ENCODE results near the gene ADRM1.

DNA sequence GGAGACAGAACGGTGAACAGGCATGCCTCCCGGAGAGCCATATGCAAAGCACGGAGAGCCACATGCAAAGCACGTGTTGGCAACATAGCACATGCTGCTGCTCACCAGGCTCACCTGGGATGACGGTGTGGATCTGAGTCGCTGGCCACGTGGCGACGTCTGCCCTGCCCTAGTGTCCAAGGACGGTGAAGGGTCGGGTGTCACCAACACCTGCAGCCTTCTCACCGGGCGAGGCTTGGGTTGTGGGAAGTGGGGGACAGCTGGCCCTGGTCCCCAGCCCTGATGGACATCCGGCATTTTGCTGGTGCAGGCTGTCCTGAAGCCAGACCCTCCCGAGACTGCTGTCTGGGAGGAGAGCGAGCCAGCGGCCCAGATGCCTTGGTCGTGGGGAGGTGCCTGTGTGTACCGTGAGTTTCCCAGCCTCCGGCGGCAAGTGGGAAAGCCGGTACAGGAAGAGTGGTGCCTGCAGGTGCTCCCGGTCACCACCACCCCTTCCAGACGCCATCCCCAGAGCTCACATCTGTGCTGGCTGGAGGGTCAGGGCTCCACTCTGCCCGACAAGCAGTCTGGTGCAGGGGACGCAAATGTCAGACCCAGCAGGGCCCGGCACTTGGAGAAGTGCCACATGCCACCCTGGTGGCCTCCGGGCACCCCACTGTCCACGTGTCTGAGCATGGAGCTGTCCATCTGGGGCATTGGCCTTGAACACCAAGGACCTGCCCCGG, 5.9 kb upstream of the ADRM1 start:
- TF ChIP-seq KDM1A (IDR thresholded peaks at IDR 0.05; ENCODE audit: borderline replicate concordance) (no peak), EP300 (IDR thresholded peaks at IDR 0.05; ENCODE audit: borderline replicate concordance in 1 of 2, control insufficient read depth in 1 of 2, low read depth in 2 of 2, low read length in 2 of 2) (no peak), CEBPB (IDR thresholded peaks at IDR 0.05; ENCODE audit: borderline replicate concordance in 1 of 2, low read depth in 2 of 2, low read length in 2 of 2) (no peak), BMI1 (IDR thresholded peaks at IDR 0.05; ENCODE audit: borderline replicate concordance) (no peak)
- TF ChIP-seq, protein P1, sequence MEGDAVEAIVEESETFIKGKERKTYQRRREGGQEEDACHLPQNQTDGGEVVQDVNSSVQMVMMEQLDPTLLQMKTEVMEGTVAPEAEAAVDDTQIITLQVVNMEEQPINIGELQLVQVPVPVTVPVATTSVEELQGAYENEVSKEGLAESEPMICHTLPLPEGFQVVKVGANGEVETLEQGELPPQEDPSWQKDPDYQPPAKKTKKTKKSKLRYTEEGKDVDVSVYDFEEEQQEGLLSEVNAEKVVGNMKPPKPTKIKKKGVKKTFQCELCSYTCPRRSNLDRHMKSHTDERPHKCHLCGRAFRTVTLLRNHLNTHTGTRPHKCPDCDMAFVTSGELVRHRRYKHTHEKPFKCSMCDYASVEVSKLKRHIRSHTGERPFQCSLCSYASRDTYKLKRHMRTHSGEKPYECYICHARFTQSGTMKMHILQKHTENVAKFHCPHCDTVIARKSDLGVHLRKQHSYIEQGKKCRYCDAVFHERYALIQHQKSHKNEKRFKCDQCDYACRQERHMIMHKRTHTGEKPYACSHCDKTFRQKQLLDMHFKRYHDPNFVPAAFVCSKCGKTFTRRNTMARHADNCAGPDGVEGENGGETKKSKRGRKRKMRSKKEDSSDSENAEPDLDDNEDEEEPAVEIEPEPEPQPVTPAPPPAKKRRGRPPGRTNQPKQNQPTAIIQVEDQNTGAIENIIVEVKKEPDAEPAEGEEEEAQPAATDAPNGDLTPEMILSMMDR (IDR thresholded peaks at IDR 0.05 in 2 of 3, conservative IDR thresholded peaks at IDR 0.05 in 1 of 3; ENCODE audit: control insufficient read depth in 2 of 3, extremely low read depth in 1 of 3, insufficient read depth in 1 of 3, low read depth in 3 of 3, low read length in 3 of 3): no peak
